ENCODE results near the gene PLCH2. TPM values are rescaled to one million over a fixed set of nuclear protein-coding genes. Genes with fewer than 3 reads are reported as not detected.

Gene PLCH2
- total RNA-seq, 1 experiment from 2014 or later = 7.2 TPM

GRCh38 chr1:2538376-2538775 is 62.3 kb downstream of the PLCH2 start:
- no peak overlapping the region for H3K9ac ChIP-seq (ENCODE audit: low read length)
- CTCF ChIA-PET = no interaction called here
- H3K9me3 ChIP-seq (ENCODE audit: low read length) = no peaks in the 10 kb centered on the region
- no peaks in the 10 kb centered on the region for H3K79me2 ChIP-seq (ENCODE audit: low read length)
- no peaks in the 10 kb centered on the region for H3K27me3 ChIP-seq (ENCODE audit: low read length)
- H3K4me3 ChIP-seq (ENCODE audit: low read length) = no peak overlapping the region
- no peaks in the 10 kb centered on the region for H4K20me1 ChIP-seq (ENCODE audit: low read length)
- H3K4me1 ChIP-seq (ENCODE audit: insufficient read depth, low read length) = peaks cover 25% of the 10 kb centered on the region
- no peak overlapping the region for H3K27ac ChIP-seq (ENCODE audit: low read length)
- no peaks in the 10 kb centered on the region for H3K36me3 ChIP-seq (ENCODE audit: low read depth, low read length)
- DNase-seq (no peak), ATAC-seq (no peak)
- H3K9me2 ChIP-seq (replicated peaks; ENCODE audit: low read length) = no peaks in the 10 kb centered on the region
- POLR2A ChIA-PET (ENCODE audit: unreplicated experiment) = no interaction called here
- no peaks in the 10 kb centered on the region for H3F3A ChIP-seq (ENCODE audit: low read length, unreplicated experiment)
- BruUV-seq (replicated peaks) = no TSS peak
- no peak overlapping the region for H3K4me2 ChIP-seq (ENCODE audit: low read length)
- H2AFZ ChIP-seq (ENCODE audit: low read length) = no peak overlapping the region
- intact Hi-C loops (cut with micrococcal nuclease) = no loop called here
- TF ChIP-seq CTCF (conservative IDR thresholded peaks at IDR 0.05; ENCODE audit: low read depth, low read length) (no peak), EZH2 (IDR thresholded peaks at IDR 0.05; ENCODE audit: low read length, unreplicated experiment) (no peak), EZH2phosphoT487 (IDR thresholded peaks at IDR 0.05; ENCODE audit: borderline replicate concordance, low read length) (no peak)

- POLR2A ChIA-PET (ENCODE audit: unreplicated experiment) = no interaction called here
- no peak overlapping the region for H3K4me3 ChIP-seq (ENCODE audit: low read length)
- no peaks in the 10 kb centered on the region for H3K9me3 ChIP-seq (ENCODE audit: low read length)
- H3K9me2 ChIP-seq (replicated peaks; ENCODE audit: low read length) = no peaks in the 10 kb centered on the region
- H3K79me2 ChIP-seq (ENCODE audit: low read length) = no peaks in the 10 kb centered on the region
- DNase-seq (no peak), ATAC-seq (no peak)
- no peak overlapping the region for H3K4me2 ChIP-seq (ENCODE audit: low read length)
- TF ChIP-seq EZH2phosphoT487 (IDR thresholded peaks at IDR 0.05; ENCODE audit: borderline replicate concordance, low read length) (no peak), CTCF (conservative IDR thresholded peaks at IDR 0.05; ENCODE audit: low read depth, low read length) (no peak), EZH2 (IDR thresholded peaks at IDR 0.05; ENCODE audit: low read length, unreplicated experiment) (no peak)
- no peak overlapping the region for H3K27ac ChIP-seq (ENCODE audit: low read length)
- peaks cover 20% of the 10 kb centered on the region for H3K4me1 ChIP-seq (ENCODE audit: insufficient read depth, low read length)
- CTCF ChIA-PET = no interaction called here
- no TSS peak for BruUV-seq (replicated peaks)
- no peaks in the 10 kb centered on the region for H3K27me3 ChIP-seq (ENCODE audit: low read length)
- H2AFZ ChIP-seq (ENCODE audit: low read length) = no peak overlapping the region
- no peak overlapping the region for H3K9ac ChIP-seq (ENCODE audit: low read length)
- no peaks in the 10 kb centered on the region for H4K20me1 ChIP-seq (ENCODE audit: low read length)
- no peaks in the 10 kb centered on the region for H3F3A ChIP-seq (ENCODE audit: low read length, unreplicated experiment)
- H3K36me3 ChIP-seq (ENCODE audit: low read depth, low read length) = no peaks in the 10 kb centered on the region
- intact Hi-C loops (cut with micrococcal nuclease) = no loop called here
Measured at GRCh38 chr1:2538872-2539271, 62.8 kb downstream of the PLCH2 start.

- TF ChIP-seq EZH2phosphoT487 (IDR thresholded peaks at IDR 0.05; ENCODE audit: borderline replicate concordance, low read length) = no peak
- TF ChIP-seq CTCF (conservative IDR thresholded peaks at IDR 0.05; ENCODE audit: low read depth, low read length) = peak; percentile 54; the same call in 1 of the 2 replicates
- TF ChIP-seq EZH2 (IDR thresholded peaks at IDR 0.05; ENCODE audit: low read length, unreplicated experiment) = no peak
- DNase-seq = peak; percentile 47
- POLR2A ChIA-PET (ENCODE audit: unreplicated experiment) = no interaction called here
- Histone ChIP-seq H3K27ac (ENCODE audit: low read length) (no peak overlapping the region), H2AFZ (ENCODE audit: low read length) (no peak overlapping the region), H3F3A (ENCODE audit: low read length, unreplicated experiment) (no peaks in the 10 kb centered on the region), H3K27me3 (ENCODE audit: low read length) (no peaks in the 10 kb centered on the region), H3K9me2 (replicated peaks; ENCODE audit: low read length) (no peaks in the 10 kb centered on the region), H4K20me1 (ENCODE audit: low read length) (no peaks in the 10 kb centered on the region), H3K4me3 (ENCODE audit: low read length) (no peak overlapping the region), H3K4me2 (ENCODE audit: low read length) (no peak overlapping the region), H3K36me3 (ENCODE audit: low read depth, low read length) (no peaks in the 10 kb centered on the region), H3K79me2 (ENCODE audit: low read length) (no peaks in the 10 kb centered on the region), H3K9ac (ENCODE audit: low read length) (no peak overlapping the region), H3K9me3 (ENCODE audit: low read length) (no peaks in the 10 kb centered on the region), H3K4me1 (ENCODE audit: insufficient read depth, low read length) (peaks cover 14% of the 10 kb centered on the region)
- BruUV-seq (replicated peaks) = no TSS peak
- ATAC-seq = no peak
- intact Hi-C loops (cut with micrococcal nuclease) = no loop called here
- CTCF ChIA-PET = no interaction called here
Measured at GRCh38 chr1:2539312-2539907, 63.3 kb downstream of the PLCH2 start.

All from PC-3 (cell line).